Measurements from ENCODE around the gene RNF224.
"Not testable (repeated sequence)": the region's sequence is repeated elsewhere in the genome, so short reads cannot be mapped to it uniquely, and the experiment has no call there.

Gene RNF224

GRCh38 chr9:137241490-137242268 lies 14.4 kb downstream of the RNF224 start:
- DNase-seq = peak; percentile 66

DNA sequence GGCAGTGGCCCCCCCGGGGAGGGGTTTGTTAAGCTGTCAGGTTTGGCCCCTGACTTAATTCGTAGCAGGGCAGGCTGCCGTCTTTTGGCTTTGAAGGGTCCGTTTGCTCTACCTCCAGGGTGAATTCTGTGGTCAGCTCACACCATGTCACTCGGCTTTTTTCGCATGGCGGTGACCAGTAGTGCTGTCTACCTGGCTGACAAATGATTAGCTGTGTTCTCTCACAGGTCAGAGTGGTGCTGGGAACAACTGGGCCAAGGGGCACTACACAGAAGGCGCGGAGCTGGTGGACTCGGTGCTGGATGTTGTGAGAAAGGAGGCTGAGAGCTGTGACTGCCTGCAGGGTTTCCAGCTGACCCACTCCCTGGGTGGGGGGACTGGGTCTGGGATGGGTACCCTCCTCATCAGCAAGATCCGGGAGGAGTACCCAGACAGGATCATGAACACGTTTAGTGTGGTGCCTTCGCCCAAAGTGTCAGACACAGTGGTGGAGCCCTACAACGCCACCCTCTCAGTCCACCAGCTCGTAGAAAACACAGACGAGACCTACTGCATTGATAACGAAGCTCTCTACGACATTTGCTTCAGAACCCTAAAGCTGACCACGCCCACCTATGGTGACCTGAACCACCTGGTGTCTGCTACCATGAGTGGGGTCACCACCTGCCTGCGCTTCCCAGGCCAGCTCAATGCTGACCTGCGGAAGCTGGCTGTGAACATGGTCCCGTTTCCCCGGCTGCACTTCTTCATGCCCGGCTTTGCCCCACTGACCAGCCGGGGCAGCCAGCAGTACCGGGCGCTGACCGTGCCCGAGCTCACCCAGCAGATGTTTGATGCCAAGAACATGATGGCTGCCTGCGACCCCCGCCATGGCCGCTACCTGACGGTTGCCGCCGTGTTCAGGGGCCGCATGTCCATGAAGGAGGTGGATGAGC lies 15.2 kb downstream of the RNF224 start:
- no peak for DNase-seq

DNA sequence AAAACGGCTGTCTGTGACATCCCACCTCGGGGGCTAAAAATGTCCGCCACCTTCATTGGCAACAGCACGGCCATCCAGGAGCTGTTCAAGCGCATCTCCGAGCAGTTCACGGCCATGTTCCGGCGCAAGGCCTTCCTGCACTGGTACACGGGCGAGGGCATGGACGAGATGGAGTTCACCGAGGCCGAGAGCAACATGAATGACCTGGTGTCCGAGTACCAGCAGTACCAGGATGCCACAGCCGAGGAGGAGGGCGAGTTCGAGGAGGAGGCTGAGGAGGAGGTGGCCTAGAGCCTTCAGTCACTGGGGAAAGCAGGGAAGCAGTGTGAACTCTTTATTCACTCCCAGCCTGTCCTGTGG lies 15.9 kb downstream of the RNF224 start:
- not testable (repeated sequence) for DNase-seq

DNA sequence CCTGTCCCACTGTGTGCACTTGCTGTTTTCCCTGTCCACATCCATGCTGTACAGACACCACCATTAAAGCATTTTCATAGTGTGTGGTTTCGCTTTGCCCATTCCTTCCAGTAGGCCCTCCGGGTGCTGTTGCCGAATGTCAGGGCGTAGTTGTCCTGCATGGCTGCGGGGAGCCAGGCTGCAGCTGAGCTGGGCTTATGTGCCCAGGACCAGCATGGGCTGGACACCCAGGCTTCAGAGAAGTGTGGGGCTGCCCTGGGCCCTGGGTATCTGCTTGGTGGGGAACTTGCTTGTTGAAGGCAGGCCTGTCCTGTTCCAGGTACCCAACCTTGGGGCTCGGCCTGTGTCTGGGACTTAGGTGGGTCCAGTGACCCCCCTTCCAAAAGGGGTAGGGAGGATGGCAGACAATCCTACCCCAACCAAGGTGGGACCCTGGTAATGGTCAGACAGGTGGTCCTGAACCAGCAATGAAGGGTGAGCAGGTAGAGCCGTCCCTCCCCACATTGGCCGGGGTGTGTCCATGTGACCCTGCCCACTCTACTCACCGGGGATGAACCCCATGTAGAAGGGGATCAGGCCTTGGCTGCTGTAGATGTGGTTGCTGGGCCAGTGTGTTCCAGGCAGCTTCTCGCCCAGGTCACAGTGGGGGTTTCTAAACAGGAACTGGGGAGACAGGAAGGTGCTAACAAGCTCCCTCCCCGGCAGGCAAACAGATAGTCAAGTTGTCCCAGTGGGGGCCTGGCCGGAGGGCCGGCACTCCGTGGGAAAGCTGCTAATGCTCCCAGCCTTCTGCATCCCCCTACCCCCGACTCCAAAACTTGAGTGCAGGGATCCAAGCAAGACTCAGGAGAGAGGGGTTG lies 16.6 kb downstream of the RNF224 start:
- no peak for DNase-seq

- DNase-seq = peak; percentile 35
Observed at GRCh38 chr9:137244486-137245449, 17.5 kb downstream of the RNF224 start.

DNA sequence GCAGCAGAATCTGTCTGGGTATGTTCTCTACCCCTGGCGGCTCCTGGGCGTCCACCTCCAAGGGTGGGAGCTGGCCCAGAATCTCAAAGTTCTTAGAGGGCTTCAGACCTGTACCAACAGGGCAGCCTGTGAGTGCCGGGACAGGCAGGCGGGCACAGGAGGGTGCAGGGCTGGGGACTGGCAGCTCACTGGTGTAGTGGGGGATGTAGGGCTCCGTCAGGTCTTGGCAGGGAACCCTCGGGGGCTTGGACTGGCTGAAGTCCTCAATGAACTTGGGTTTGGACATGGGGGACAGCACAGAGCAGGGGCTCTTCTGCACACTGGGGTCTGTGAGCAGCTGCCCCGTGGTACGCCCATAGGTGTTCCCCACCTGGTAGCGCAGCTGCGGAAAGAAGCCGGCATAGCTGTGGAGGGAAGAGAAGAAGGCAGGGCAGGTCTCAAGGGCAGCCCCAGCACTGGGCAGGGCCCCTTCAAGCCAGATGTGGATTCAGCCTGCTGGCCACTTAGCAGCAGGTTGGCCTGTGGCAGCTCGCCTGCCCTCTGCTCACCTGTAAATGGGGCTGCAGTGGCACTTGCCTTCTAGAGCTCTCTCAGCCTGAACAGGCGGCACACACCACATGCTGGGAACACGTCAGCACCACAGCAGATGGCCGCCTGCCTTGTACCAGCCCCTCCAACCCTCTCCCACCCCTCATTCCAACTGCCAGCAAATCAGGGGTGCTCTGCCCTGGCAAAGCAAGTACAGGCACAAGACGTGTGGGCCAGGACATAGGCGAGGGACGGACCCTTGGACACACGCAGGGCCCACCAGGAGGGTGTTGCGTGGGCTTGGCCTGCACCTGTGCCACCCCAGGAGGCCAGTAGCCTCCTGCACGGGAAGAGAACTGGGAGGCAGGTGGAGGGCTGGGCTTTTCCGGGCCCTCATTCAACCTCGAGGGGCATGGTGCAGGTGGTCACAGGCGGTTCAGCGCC lies 18.4 kb downstream of the RNF224 start:
- DNase-seq = no peak

- DNase-seq = no peak
Observed at GRCh38 chr9:137247135-137247915, 20.0 kb downstream of the RNF224 start.

DNA sequence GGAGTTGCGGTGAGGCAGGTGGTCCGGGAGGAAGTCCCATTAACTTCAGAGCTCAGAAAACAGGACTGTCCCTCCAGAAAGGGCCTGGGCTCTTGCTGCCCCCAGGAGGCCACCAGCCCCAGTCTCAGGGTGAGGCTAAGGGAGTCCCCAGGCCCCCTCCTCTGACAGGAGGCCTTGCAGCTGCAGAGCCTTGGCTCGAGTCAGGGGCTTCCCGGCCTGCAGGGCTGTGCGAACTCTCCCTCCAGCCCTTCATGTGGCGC lies 20.5 kb downstream of the RNF224 start:
- no peak for DNase-seq

GRCh38 chr9:137250329-137251193 lies 23.3 kb downstream of the RNF224 start:
- DNase-seq = no peak

- no peak for DNase-seq
Observed at GRCh38 chr9:137251194-137251461, 23.8 kb downstream of the RNF224 start, which contains the start of gene STPG3. Gene STPG3 (plus strand): TSS chr9:137251286. CDS start chr9:137251287, 1 bp downstream.

DNA sequence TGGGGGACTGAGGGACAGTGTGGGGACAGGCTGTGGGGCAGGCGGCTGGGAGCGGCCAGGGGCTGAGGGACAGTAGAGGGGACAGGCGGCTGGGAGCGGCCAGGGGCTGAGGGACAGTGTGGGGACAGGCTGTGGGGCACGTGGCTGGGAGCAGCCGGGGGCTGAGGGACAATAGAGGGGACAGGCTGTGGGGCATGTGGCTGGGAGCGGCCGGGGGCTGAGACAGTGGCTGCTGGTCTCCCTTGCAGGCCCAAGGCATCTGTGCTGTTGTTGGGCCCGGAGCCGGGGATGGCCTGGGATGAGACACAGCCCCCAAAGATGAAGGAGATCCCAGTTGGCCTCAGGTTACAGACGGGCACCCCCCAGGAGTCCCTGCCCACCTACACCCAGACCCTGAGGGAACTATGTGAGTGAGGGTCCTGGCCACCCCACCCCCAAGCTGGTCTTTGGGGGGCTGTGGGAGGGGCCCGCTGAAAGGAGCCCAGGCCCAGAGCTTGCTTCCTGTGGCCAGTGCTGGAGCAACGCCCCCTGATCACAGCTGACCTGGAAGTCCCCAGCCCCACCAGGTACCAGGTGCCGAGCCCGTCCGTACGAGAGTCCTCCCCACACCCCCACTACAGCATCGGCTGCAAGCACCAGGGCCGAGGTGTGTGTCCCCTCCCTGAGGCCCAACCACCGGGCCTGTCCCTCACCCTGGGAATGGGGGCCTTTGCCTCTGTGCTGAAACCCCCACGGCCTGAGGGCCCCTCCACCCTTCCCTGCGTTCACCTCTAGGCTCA lies 24.4 kb downstream of the RNF224 start:
- no peak for DNase-seq

GRCh38 chr9:137252555-137253506 lies 25.5 kb downstream of the RNF224 start:
- DNase-seq = no peak

DNA sequence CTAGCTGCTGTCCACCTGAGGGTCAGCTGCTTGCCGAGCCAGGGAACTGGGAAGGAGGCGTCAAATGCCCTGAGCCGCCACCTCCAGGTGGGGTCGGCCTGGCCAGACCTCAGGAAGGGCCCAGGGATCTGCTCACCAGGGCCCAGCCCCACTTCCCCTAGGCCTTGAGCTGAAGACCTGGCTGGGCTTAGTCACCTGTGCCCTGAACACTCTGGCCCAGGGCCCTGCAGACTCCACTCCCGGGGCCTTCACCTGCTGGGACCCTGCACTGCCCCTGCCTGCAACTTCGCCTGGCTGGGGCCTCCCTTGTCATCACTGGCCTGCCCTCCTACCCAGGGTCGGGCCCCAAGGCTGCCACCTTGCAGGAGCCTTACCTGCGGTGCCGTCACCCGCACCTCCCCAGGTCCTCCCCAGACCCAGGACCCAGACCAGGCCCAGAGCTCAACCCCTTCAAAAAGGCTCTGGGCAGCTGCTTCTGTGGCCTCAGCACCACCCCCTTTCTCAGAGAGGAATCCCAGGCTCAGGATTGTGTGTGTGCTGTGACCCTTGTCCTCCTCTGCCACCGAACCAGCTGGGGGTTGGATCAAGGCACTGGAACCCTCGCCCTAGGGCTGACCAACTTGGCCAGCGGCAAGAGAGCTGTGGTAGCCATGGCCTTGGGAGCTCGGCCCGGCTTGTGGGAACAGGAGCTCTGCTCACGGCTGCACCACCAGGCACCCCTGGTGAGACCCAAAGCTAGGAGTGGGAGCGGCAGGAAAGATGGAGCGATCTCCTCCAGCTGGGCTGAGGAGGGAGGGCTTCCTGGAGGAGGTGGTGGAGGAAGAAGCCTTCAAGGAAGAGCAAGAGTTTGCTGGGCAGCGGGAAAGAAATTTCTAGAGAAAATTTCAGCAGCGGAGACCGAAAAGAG lies 26.7 kb downstream of the RNF224 start:
- DNase-seq = no peak

GRCh38 chr9:137254624-137255447 lies 27.5 kb downstream of the RNF224 start, which contains the start of gene NELFB:
Gene NELFB (plus strand): TSS chr9:137255327.
- peak; percentile 94 for DNase-seq

Measured in retina (tissue), 1 donor.